ENCODE measurements around the gene CYP1A2.

DNA sequence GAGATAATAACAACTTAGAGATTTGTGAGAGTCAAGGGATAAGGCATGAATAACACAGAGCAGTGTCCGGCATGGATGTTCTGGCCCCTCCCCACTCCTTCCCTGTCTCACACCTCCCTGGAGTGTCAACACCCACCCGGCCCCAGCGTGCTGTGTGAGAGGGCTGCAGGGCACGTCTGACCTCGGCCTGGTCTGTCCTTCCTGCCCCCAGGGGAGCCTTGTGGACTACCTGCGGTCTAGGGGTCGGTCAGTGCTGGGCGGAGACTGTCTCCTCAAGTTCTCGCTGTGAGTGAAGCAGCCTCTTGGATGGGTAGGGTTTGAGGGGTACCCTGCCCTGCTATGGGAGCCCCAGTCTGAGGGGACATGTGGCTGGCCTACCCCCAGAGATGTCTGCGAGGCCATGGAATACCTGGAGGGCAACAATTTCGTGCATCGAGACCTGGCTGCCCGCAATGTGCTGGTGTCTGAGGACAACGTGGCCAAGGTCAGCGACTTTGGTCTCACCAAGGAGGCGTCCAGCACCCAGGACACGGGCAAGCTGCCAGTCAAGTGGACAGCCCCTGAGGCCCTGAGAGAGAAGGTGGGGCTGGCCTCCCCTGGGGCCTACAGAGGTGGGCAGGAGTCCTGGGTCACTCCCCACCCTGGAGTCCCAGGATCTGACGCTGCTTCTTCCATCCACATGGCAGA lies 52.8 kb downstream of the CYP1A2 start:
- TF ChIP-seq, protein P1, sequence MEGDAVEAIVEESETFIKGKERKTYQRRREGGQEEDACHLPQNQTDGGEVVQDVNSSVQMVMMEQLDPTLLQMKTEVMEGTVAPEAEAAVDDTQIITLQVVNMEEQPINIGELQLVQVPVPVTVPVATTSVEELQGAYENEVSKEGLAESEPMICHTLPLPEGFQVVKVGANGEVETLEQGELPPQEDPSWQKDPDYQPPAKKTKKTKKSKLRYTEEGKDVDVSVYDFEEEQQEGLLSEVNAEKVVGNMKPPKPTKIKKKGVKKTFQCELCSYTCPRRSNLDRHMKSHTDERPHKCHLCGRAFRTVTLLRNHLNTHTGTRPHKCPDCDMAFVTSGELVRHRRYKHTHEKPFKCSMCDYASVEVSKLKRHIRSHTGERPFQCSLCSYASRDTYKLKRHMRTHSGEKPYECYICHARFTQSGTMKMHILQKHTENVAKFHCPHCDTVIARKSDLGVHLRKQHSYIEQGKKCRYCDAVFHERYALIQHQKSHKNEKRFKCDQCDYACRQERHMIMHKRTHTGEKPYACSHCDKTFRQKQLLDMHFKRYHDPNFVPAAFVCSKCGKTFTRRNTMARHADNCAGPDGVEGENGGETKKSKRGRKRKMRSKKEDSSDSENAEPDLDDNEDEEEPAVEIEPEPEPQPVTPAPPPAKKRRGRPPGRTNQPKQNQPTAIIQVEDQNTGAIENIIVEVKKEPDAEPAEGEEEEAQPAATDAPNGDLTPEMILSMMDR (IDR thresholded peaks at IDR 0.05; ENCODE audit: low read length) = no peak
- no peak for TF ChIP-seq EZH2 (optimal IDR thresholded peaks at IDR 0.05; ENCODE audit: low read depth, low read length)
- no peak for TF ChIP-seq EZH2phosphoT487 (IDR thresholded peaks at IDR 0.05; ENCODE audit: low read length)
